ENCODE results near the gene POLR1G. TPM values are rescaled to one million over a fixed set of nuclear protein-coding genes. Genes with fewer than 3 reads are reported as not detected.

Gene POLR1G
- polyA plus RNA-seq, 2 of the 4 experiments (the other 2 are of a cell fraction), result 15.1 to 31.2 TPM

- Histone ChIP-seq H3K27ac (peak within 1 kb of the TSS; percentile 71 to 93), H3K4me1 (no peaks in the 10 kb centered on the region; the same call in 2 of the 3 replicates), H3K9me3 (no peaks in the 10 kb centered on the region), H3K4me3 (peak within 1 kb of the TSS; percentile 60), H3K4me2 (peak within 1 kb of the TSS; percentile 72)
- FAIRE-seq (no peak), ATAC-seq (peak; percentile 99 to 100), DNase-seq (ENCODE audit: low read depth in 1 of 2, low spot score in 1 of 2) (peak; percentile 98 to 99)
- TF ChIP-seq HOXB5 (CRISPR knock-in tag; IDR thresholded peaks at IDR 0.05), result no peak
- TF ChIP-seq MAFK (IDR thresholded peaks at IDR 0.05; ENCODE audit: partially characterized antibody), result no peak
- TF ChIP-seq CBX2 (IDR thresholded peaks at IDR 0.05; ENCODE audit: borderline replicate concordance, low read depth), result no peak
- TF ChIP-seq GATA3 (IDR thresholded peaks at IDR 0.05; ENCODE audit: borderline replicate concordance), result no peak
- TF ChIP-seq HMGXB4 (CRISPR knock-in tag; IDR thresholded peaks at IDR 0.05; ENCODE audit: borderline replicate concordance), result no peak
- TF ChIP-seq ZC3H11A (IDR thresholded peaks at IDR 0.05), result no peak
- TF ChIP-seq, protein P1, sequence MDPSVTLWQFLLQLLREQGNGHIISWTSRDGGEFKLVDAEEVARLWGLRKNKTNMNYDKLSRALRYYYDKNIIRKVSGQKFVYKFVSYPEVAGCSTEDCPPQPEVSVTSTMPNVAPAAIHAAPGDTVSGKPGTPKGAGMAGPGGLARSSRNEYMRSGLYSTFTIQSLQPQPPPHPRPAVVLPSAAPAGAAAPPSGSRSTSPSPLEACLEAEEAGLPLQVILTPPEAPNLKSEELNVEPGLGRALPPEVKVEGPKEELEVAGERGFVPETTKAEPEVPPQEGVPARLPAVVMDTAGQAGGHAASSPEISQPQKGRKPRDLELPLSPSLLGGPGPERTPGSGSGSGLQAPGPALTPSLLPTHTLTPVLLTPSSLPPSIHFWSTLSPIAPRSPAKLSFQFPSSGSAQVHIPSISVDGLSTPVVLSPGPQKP (IDR thresholded peaks at IDR 0.05; ENCODE audit: low read depth, low read length), result no peak
- no peak for TF ChIP-seq MYC (IDR thresholded peaks at IDR 0.05; ENCODE audit: borderline replicate concordance, low read length)
- TF ChIP-seq REST (IDR thresholded peaks at IDR 0.05), result no peak
- TF ChIP-seq ZFP36 (IDR thresholded peaks at IDR 0.05; ENCODE audit: borderline replicate concordance, partially characterized antibody), result no peak
- TF ChIP-seq, protein P2, sequence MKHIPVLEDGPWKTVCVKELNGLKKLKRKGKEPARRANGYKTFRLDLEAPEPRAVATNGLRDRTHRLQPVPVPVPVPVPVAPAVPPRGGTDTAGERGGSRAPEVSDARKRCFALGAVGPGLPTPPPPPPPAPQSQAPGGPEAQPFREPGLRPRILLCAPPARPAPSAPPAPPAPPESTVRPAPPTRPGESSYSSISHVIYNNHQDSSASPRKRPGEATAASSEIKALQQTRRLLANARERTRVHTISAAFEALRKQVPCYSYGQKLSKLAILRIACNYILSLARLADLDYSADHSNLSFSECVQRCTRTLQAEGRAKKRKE (CRISPR knock-in tag; IDR thresholded peaks at IDR 0.05; ENCODE audit: low read depth), result no peak
- no peak for TF ChIP-seq FOSB (CRISPR knock-in tag; IDR thresholded peaks at IDR 0.05)
- no peak for TF ChIP-seq BHLHE40 (IDR thresholded peaks at IDR 0.05; ENCODE audit: low read depth, low read length)
- no peak for TF ChIP-seq NFE2L2 (conservative IDR thresholded peaks at IDR 0.05; ENCODE audit: low read length)
- no peak for TF ChIP-seq SREBF2 (IDR thresholded peaks at IDR 0.05)
- no peak for TF ChIP-seq E2F6 (IDR thresholded peaks at IDR 0.05; ENCODE audit: borderline replicate concordance, low read depth)
- no peak for TF ChIP-seq MAX (IDR thresholded peaks at IDR 0.05)
- no peak for TF ChIP-seq CHD2 (IDR thresholded peaks at IDR 0.05; ENCODE audit: low read length, partially characterized antibody)
- no peak for TF ChIP-seq CHD4 (IDR thresholded peaks at IDR 0.05; ENCODE audit: borderline replicate concordance)
- TF ChIP-seq POLR2A (IDR thresholded peaks at IDR 0.05; ENCODE audit: low read length), result peak; percentile 3; the same call in 1 of the 2 replicates
- no peak for TF ChIP-seq JUN (IDR thresholded peaks at IDR 0.05)
- peak; percentile 26; the same call in 1 of the 2 replicates for TF ChIP-seq PHF8 (IDR thresholded peaks at IDR 0.05; ENCODE audit: borderline replicate concordance, low read depth)
- TF ChIP-seq HOXB13 (CRISPR knock-in tag; IDR thresholded peaks at IDR 0.05; ENCODE audit: low read depth), result no peak
- no peak for TF ChIP-seq RAD21 (conservative IDR thresholded peaks at IDR 0.05 in 1 of 2, IDR thresholded peaks at IDR 0.05 in 1 of 2)
- peak; percentile 99 for TF ChIP-seq PBX3 (IDR thresholded peaks at IDR 0.05)
- TF ChIP-seq ZNF302 (CRISPR knock-in tag; IDR thresholded peaks at IDR 0.05), result no peak
- TF ChIP-seq, protein P3, sequence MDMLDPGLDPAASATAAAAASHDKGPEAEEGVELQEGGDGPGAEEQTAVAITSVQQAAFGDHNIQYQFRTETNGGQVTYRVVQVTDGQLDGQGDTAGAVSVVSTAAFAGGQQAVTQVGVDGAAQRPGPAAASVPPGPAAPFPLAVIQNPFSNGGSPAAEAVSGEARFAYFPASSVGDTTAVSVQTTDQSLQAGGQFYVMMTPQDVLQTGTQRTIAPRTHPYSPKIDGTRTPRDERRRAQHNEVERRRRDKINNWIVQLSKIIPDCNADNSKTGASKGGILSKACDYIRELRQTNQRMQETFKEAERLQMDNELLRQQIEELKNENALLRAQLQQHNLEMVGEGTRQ (IDR thresholded peaks at IDR 0.05), result 0 out of 2 replicates have a peak, but pooled peaks have one; percentile 12
- ChIA-PET CTCF (interaction anchor here (0.8 to 1.1 kb wide), 5 partner anchors 13 to 33 kb away, joined by 3 to 5 read pairs (median 4); no protein-coding TSS in a partner anchor), POLR2A (interaction anchor here (0.5 kb wide), 1 partner anchor 24 kb away, joined by 3 read pairs; no protein-coding TSS in a partner anchor)
- 3% methylated on average over 31 of the region's 55 CpGs for WGBS (ENCODE audit: missing lambda C conversion rate)
These were observed 35.8 kb upstream of the POLR1G start, which contains the start of gene ERCC2 for GRCh38 chr19:45370410-45371204. Gene ERCC2, minus strand, starts transcription at chr19:45370573. Its CDS starts 33 bp downstream, at chr19:45370540.

Measured in A549 (cell line).